HL-60 (cell line): ENCODE data around the gene PAH.

Source experiments
- DNase-seq, 2 experiments: peaks; one replicate each; pipeline ENCODE4 v3.0.0-alpha.2; 2010 to 2020; ENCODE audit warnings: low read depth in 1 of 2, low spot score in 1 of 2
- H3K27ac ChIP-seq: fragments of 250-450 bp; sonication (Bioruptor Pico); replicated peaks from 2 replicates; pipeline ENCODE4 v1.5.1; 2020; ENCODE audit warnings: mild to moderate bottlenecking, moderate library complexity
- H3K27me3 ChIP-seq: fragments of 250-450 bp; sonication (Bioruptor Pico); 2 replicates; pipeline ENCODE4 v1.5.1; 2021; ENCODE audit warnings: mild to moderate bottlenecking, moderate library complexity; ENCODE audit not compliant: insufficient read depth, poor library complexity, severe bottlenecking
- H3K4me3 ChIP-seq: replicated peaks from 2 replicates; pipeline ENCODE4 v1.5.1; 2011; ENCODE audit warnings: mild to moderate bottlenecking, control low read depth, low read length; ENCODE audit not compliant: insufficient read depth
- CTCF ChIP-seq: IDR thresholded peaks from one replicate; pipeline ENCODE4 v1.5.1; 2011; ENCODE audit warnings: low read length, control low read depth, inconsistent platforms; ENCODE audit not compliant: insufficient read depth
- GABPA ChIP-seq: IDR thresholded peaks from 2 replicates; pipeline ENCODE4 v1.6.1; 2012; ENCODE audit warnings: low read depth
- POLR2AphosphoS5 ChIP-seq: IDR thresholded peaks from 2 replicates; pipeline ENCODE4 v1.6.1; 2012; ENCODE audit warnings: low read depth
- REST ChIP-seq: IDR thresholded peaks from 2 replicates; pipeline ENCODE4 v1.6.1; 2012; ENCODE audit warnings: low read depth; ENCODE audit not compliant: insufficient replicate concordance
- SPI1 ChIP-seq: IDR thresholded peaks from 2 replicates; pipeline ENCODE4 v1.6.1; 2012; ENCODE audit warnings: low read depth, mild to moderate bottlenecking, borderline replicate concordance

The PAH gene

GRCh38 chr12:102916252-102917025 is 605 bp downstream of the PAH start:
- no peak for DNase-seq
- no peak overlapping the region for H3K4me3 ChIP-seq
- TF ChIP-seq REST (no peak), SPI1 (no peak), GABPA (no peak), CTCF (no peak), POLR2AphosphoS5 (no peak)
- no peaks in the 10 kb centered on the region for H3K27me3 ChIP-seq
- no peak overlapping the region for H3K27ac ChIP-seq

GRCh38 chr12:102913453-102914226 is 3.4 kb downstream of the PAH start:
- H3K4me3 ChIP-seq, result no peak overlapping the region
- no peaks in the 10 kb centered on the region for H3K27me3 ChIP-seq
- H3K27ac ChIP-seq, result no peak overlapping the region
- TF ChIP-seq SPI1, result no peak
- no peak for TF ChIP-seq CTCF
- TF ChIP-seq GABPA, result no peak
- no peak for TF ChIP-seq REST
- no peak for TF ChIP-seq POLR2AphosphoS5
- no peak for DNase-seq

- H3K27me3 ChIP-seq, result no peaks in the 10 kb centered on the region
- H3K4me3 ChIP-seq, result no peak overlapping the region
- no peak for TF ChIP-seq POLR2AphosphoS5
- no peak for TF ChIP-seq GABPA
- TF ChIP-seq SPI1, result no peak
- no peak for TF ChIP-seq CTCF
- no peak for TF ChIP-seq REST
- no peak for DNase-seq
- no peak overlapping the region for H3K27ac ChIP-seq
These were observed 4.8 kb downstream of the PAH start for GRCh38 chr12:102912258-102912657.
